Adrenal gland (tissue), 5 donors: ENCODE measurements around the gene VSIR.

ENCODE experiments used
- CTCF ChIP-seq, 6 experiments: fragments of 450-650 bp in 4 of 6; fragments of 200-600 bp in 2 of 6; sonication (generic) in 1 of 6; IDR thresholded peaks; 1 replicate in 5 of 6; 2 replicates in 1 of 6; pipeline versions ENCODE4 v1.5.1 to v1.8.0; 2016 to 2021; ENCODE audit warnings: antibody characterized with exemption in 6 of 6, mild to moderate bottlenecking in 2 of 6, moderate library complexity in 1 of 6
- POLR2A ChIP-seq, 2 donors: fragments of 450-650 bp; IDR thresholded peaks; one replicate each; pipeline ENCODE4 v1.6.1; 2017; ENCODE audit warnings: antibody characterized with exemption in 2 of 2, mild to moderate bottlenecking in 2 of 2, moderate library complexity in 1 of 2
- donor health status: DM: no; HTN: no; CAD: no.

- TF ChIP-seq POLR2A (IDR thresholded peaks at IDR 0.05) (no peak), CTCF (IDR thresholded peaks at IDR 0.05) (no peak)
Measured at GRCh38 chr10:71708897-71709882, 64.1 kb downstream of the VSIR start.
